ENCODE measurements around the gene TENM3. TPM values are rescaled to one million over a fixed set of nuclear protein-coding genes. Genes with fewer than 3 reads are reported as not detected.

TENM3 gene
- total and polyA plus RNA-seq, 3 donors from 2014 or later = 10.9 to 42.7 (median 42.2) TPM

GRCh38 chr4:182679533-182679932 is 436.3 kb downstream of the TENM3 start:
- Histone ChIP-seq H3K4me1 (no peaks in the 10 kb centered on the region), H3K4me3 (no peak overlapping the region), H3K36me3 (ENCODE audit: low read depth, missing control alignments) (no peaks in the 10 kb centered on the region), H3K27me3 (no peaks in the 10 kb centered on the region), H3K9me3 (no peaks in the 10 kb centered on the region), H3K27ac (no peak overlapping the region)
- WGBS, 2 donors = 87 to 90% methylated on average over 11 of the region's 11 CpGs
- TF ChIP-seq CTCF (IDR thresholded peaks at IDR 0.05) = no peak
- no peak for TF ChIP-seq POLR2A (IDR thresholded peaks at IDR 0.05)
- intact Hi-C loops (cut with DNase I; ENCODE audit: low total_unique reads) = no loop called here
- DNase-seq = no peak

DNA sequence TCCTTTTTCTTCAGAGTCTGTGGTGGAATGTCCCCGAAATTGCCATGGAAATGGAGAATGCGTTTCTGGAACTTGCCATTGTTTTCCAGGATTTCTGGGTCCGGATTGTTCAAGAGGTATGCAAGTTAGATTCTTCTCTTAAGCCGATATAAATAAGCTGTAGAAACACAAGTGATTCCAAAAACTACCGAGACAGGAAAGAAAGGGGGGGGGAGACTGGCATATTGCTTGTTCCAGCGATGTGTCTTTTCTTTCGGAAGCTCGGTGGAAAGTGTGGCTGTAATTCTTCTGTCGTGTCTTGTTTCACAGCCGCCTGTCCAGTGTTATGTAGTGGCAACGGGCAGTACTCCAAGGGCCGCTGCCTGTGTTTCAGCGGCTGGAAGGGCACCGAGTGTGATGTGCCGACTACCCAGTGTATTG is 437.0 kb downstream of the TENM3 start:
- H3K4me1 ChIP-seq = no peaks in the 10 kb centered on the region

GRCh38 chr4:182683661-182684060 is 440.5 kb downstream of the TENM3 start:
- Histone ChIP-seq H3K27ac (no peak overlapping the region), H3K4me3 (no peak overlapping the region), H3K36me3 (ENCODE audit: low read depth, missing control alignments) (no peaks in the 10 kb centered on the region), H3K9me3 (no peaks in the 10 kb centered on the region), H3K27me3 (no peaks in the 10 kb centered on the region), H3K4me1 (no peaks in the 10 kb centered on the region)
- TF ChIP-seq POLR2A (IDR thresholded peaks at IDR 0.05) (no peak), CTCF (IDR thresholded peaks at IDR 0.05) (no peak)
- intact Hi-C loops (cut with DNase I; ENCODE audit: low total_unique reads) = no loop called here
- WGBS, 2 donors = 54 to 62% methylated on average over 5 of the region's 5 CpGs
- DNase-seq = no peak

More for the DNA sequence above, 437.0 kb downstream of the TENM3 start:
- Histone ChIP-seq H3K27ac (no peak overlapping the region), H3K4me3 (no peak overlapping the region), H3K9me3 (no peaks in the 10 kb centered on the region), H3K27me3 (no peaks in the 10 kb centered on the region), H3K36me3 (ENCODE audit: low read depth, missing control alignments) (no peaks in the 10 kb centered on the region)
- DNase-seq = no peak
- intact Hi-C loops (cut with DNase I; ENCODE audit: low total_unique reads) = no loop called here
- no peak for TF ChIP-seq POLR2A (IDR thresholded peaks at IDR 0.05)
- TF ChIP-seq CTCF (IDR thresholded peaks at IDR 0.05) = no peak
- WGBS, 2 donors = 77 to 81% methylated on average over 15 of the region's 15 CpGs

DNA sequence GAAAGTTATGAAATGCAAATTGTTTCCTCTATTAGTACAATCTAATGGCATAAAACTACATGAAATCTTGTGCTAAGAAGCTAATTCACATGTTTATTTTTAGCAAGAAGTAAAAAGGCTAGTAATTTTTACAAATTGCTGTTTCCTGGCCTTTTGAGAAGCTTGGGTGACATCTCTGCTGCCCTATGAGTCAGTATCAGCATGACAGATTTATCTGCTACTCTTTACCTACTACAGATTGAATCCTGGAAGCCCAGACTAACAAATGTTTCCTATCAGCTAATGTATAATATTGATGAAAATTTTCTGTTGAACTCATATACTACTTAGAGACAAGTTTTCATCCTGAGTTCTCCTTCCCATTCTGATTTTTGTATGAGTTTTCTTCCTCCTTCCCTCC is 441.6 kb downstream of the TENM3 start:
- no peaks in the 10 kb centered on the region for H3K27me3 ChIP-seq
- H3K27ac ChIP-seq = no peak overlapping the region
- no peak for DNase-seq
- H3K4me3 ChIP-seq = no peak overlapping the region
- no peaks in the 10 kb centered on the region for H3K9me3 ChIP-seq
- H3K36me3 ChIP-seq (ENCODE audit: low read depth, missing control alignments) = no peaks in the 10 kb centered on the region
- intact Hi-C loops (cut with DNase I; ENCODE audit: low total_unique reads) = no loop called here
- no peaks in the 10 kb centered on the region for H3K4me1 ChIP-seq
- no peak for TF ChIP-seq CTCF (IDR thresholded peaks at IDR 0.05)

DNA sequence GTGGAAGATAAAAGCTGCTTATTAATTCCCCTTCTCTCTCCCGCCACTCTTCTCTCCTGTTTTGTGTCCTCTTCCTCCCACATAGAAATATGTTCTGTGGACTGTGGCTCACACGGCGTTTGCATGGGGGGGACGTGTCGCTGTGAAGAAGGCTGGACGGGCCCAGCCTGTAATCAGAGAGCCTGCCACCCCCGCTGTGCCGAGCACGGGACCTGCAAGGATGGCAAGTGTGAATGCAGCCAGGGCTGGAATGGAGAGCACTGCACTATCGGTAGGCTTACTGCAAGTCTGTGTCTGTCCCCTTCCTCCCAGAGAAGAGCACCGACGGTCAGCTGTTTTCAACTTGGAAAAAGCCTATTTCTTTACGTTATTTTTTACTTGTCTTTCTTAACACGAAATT is 444.9 kb downstream of the TENM3 start:
- no peak for TF ChIP-seq CTCF (IDR thresholded peaks at IDR 0.05)
- no peak for TF ChIP-seq POLR2A (IDR thresholded peaks at IDR 0.05)
- Histone ChIP-seq H3K4me1 (no peaks in the 10 kb centered on the region), H3K9me3 (no peaks in the 10 kb centered on the region), H3K27ac (no peak overlapping the region), H3K27me3 (no peaks in the 10 kb centered on the region), H3K4me3 (no peak overlapping the region), H3K36me3 (ENCODE audit: low read depth, missing control alignments) (no peaks in the 10 kb centered on the region)
- WGBS, 2 donors = 83 to 86% methylated on average over 14 of the region's 14 CpGs
- DNase-seq = no peak
- intact Hi-C loops (cut with DNase I; ENCODE audit: low total_unique reads) = no loop called here

Measured in testis (tissue), 3 donors.